Vagina (tissue), 2 donors: Measurements from ENCODE around the gene UCMA. TPM values are rescaled to one million over a fixed set of nuclear protein-coding genes. Genes with fewer than 3 reads are reported as not detected.

Source experiments
- DNase-seq, 2 donors: peaks; one replicate each; pipeline ENCODE4 v3.0.0-alpha.2; 2017; ENCODE audit errors: extremely low spot score in 2 of 2
- H3K27ac ChIP-seq: fragments of 200-600 bp; sonication (generic); one replicate; pipeline ENCODE4 v1.5.1; 2019
- H3K27me3 ChIP-seq: fragments of 200-600 bp; sonication (generic); one replicate; pipeline ENCODE4 v1.5.1; 2019
- H3K36me3 ChIP-seq, 2 donors: fragments of 200-600 bp; sonication (generic); one replicate each; pipeline ENCODE4 v1.5.1; 2017 to 2019
- H3K4me1 ChIP-seq: fragments of 200-600 bp; sonication (generic); one replicate; pipeline ENCODE4 v1.5.1; 2019
- H3K4me3 ChIP-seq, 2 donors: fragments of 200-600 bp; sonication (generic); 1 replicate in 1 of 2; 2 replicates in 1 of 2; pipeline ENCODE4 v1.5.1; 2016 to 2019
- H3K9me3 ChIP-seq: fragments of 200-600 bp; sonication (generic); one replicate; pipeline ENCODE4 v1.5.1; 2019
- POLR2A ChIP-seq, 2 donors: fragments of 450-650 bp; IDR thresholded peaks; one replicate each; pipeline ENCODE4 v1.6.1; 2017; ENCODE audit warnings: antibody characterized with exemption in 2 of 2, mild to moderate bottlenecking in 2 of 2, moderate library complexity in 2 of 2
- POLR2AphosphoS5 ChIP-seq, 2 donors: sonication (generic); formaldehyde crosslinking; IDR thresholded peaks; one replicate each; pipeline ENCODE4 v1.9.0; 2017; ENCODE audit warnings: antibody characterized with exemption in 2 of 2, mild to moderate bottlenecking in 2 of 2, low read depth in 1 of 2; ENCODE audit not compliant: insufficient read depth in 1 of 2
- intact Hi-C: fragments of 100-400 bp; cut with DNase I; formaldehyde crosslinking; loops from one replicate; pipeline ENCODE4 v1.15.1; 2023
- small RNA-seq: library from RNA; depleted of rRNA; stranded (forward); fragments of <200 nt; gene quantifications from one replicate; pipeline ENCODE3, GENCODE V24; 2016
- total RNA-seq: library from RNA; depleted of rRNA; stranded (reverse); fragments of >200 nt; gene quantifications from one replicate; pipeline ENCODE4 v1.2.3, GENCODE V29; 2016
- TF ChIP-seq, protein P1 (sequence below), 3 experiments: fragments of 450-650 bp in 2 of 3; fragments of 200-600 bp in 1 of 3; sonication (generic) in 1 of 3; IDR thresholded peaks; one replicate each; pipeline ENCODE4 v1.5.1; 2017 to 2019; ENCODE audit warnings: antibody characterized with exemption in 3 of 3, mild to moderate bottlenecking in 2 of 3, moderate library complexity in 2 of 3

UCMA gene
- total RNA-seq, 1 donor from 2014 or later = not detected

DNA sequence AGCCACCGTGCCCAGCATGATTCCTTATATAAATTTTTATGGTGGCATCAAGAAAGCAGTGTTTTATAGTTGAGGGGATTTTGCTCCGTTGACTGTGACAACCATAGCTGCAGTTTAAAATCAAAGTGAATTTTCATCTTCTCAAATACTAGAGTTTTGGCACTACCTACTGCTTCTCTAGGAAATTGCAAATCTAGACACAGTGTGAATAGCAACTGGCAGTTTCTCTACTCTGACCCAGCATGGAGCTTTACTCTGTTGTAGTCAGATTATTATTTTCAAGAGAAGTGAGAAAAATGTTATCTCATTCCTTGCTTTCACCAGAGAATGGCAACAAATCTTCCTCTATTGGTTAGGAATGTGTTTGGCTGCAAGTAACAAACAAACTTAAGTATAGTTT, 49.9 kb downstream of the UCMA start:
- Histone ChIP-seq H3K36me3 (no peaks in the 10 kb centered on the region), H3K9me3 (no peaks in the 10 kb centered on the region), H3K4me1 (no peaks in the 10 kb centered on the region), H3K4me3 (no peak overlapping the region), H3K27me3 (no peaks in the 10 kb centered on the region), H3K27ac (no peak overlapping the region)
- intact Hi-C loops = no loop called here
- DNase-seq = no peak
- TF ChIP-seq, protein P1, sequence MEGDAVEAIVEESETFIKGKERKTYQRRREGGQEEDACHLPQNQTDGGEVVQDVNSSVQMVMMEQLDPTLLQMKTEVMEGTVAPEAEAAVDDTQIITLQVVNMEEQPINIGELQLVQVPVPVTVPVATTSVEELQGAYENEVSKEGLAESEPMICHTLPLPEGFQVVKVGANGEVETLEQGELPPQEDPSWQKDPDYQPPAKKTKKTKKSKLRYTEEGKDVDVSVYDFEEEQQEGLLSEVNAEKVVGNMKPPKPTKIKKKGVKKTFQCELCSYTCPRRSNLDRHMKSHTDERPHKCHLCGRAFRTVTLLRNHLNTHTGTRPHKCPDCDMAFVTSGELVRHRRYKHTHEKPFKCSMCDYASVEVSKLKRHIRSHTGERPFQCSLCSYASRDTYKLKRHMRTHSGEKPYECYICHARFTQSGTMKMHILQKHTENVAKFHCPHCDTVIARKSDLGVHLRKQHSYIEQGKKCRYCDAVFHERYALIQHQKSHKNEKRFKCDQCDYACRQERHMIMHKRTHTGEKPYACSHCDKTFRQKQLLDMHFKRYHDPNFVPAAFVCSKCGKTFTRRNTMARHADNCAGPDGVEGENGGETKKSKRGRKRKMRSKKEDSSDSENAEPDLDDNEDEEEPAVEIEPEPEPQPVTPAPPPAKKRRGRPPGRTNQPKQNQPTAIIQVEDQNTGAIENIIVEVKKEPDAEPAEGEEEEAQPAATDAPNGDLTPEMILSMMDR (IDR thresholded peaks at IDR 0.05) = no peak

- no peaks in the 10 kb centered on the region for H3K27me3 ChIP-seq
- no peaks in the 10 kb centered on the region for H3K36me3 ChIP-seq
- TF ChIP-seq, protein P1 (IDR thresholded peaks at IDR 0.05) = no peak
- TF ChIP-seq POLR2AphosphoS5 (IDR thresholded peaks at IDR 0.05; ENCODE audit: insufficient read depth in 1 of 2, low read depth in 1 of 2) (no peak), POLR2A (IDR thresholded peaks at IDR 0.05) (no peak)
- no peak overlapping the region for H3K27ac ChIP-seq
- no peaks in the 10 kb centered on the region for H3K4me1 ChIP-seq
- no peak overlapping the region for H3K4me3 ChIP-seq
- DNase-seq = no peak
- no peaks in the 10 kb centered on the region for H3K9me3 ChIP-seq
- intact Hi-C loops = no loop called here
Observed at GRCh38 chr10:13183625-13184024, 50.5 kb downstream of the UCMA start.

- intact Hi-C loops = no loop called here
- TF ChIP-seq POLR2A (IDR thresholded peaks at IDR 0.05) (no peak), POLR2AphosphoS5 (IDR thresholded peaks at IDR 0.05; ENCODE audit: insufficient read depth in 1 of 2, low read depth in 1 of 2) (no peak)
- TF ChIP-seq, protein P1 (IDR thresholded peaks at IDR 0.05) = no peak
- Histone ChIP-seq H3K27ac (no peak overlapping the region), H3K9me3 (no peaks in the 10 kb centered on the region), H3K4me1 (no peaks in the 10 kb centered on the region), H3K36me3 (no peaks in the 10 kb centered on the region), H3K4me3 (no peak overlapping the region), H3K27me3 (no peaks in the 10 kb centered on the region)
- no peak for DNase-seq
Observed at GRCh38 chr10:13182424-13182823, 51.8 kb downstream of the UCMA start.

DNA sequence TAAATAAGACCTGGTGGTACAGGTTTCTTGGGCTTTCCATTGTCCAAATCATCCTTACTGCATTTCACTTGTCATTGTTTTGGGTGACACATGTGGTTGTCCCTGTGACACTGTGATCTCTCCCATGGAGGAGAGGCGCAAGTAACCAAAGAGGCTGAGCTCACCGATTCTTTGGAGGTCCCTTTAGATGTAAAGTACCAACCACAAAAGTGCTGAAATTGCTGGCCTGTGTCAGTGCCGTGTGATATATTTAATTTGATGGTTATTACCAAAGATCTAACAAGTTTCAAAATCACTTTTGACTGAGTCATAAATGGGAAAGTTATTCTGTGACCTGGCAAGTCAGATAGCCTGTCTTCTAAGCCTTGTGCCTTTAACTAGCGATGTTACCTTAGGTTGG, 53.4 kb downstream of the UCMA start:
- intact Hi-C loops = no loop called here
- TF ChIP-seq POLR2A (IDR thresholded peaks at IDR 0.05) (no peak), POLR2AphosphoS5 (IDR thresholded peaks at IDR 0.05; ENCODE audit: insufficient read depth in 1 of 2, low read depth in 1 of 2) (no peak)
- TF ChIP-seq, protein P1 (IDR thresholded peaks at IDR 0.05) = no peak
- Histone ChIP-seq H3K27ac (no peak overlapping the region), H3K36me3 (no peaks in the 10 kb centered on the region), H3K27me3 (no peaks in the 10 kb centered on the region), H3K4me3 (no peak overlapping the region), H3K9me3 (no peaks in the 10 kb centered on the region), H3K4me1 (no peaks in the 10 kb centered on the region)
- DNase-seq = no peak

GRCh38 chr10:13173616-13174015, 60.6 kb downstream of the UCMA start:
- Histone ChIP-seq H3K9me3 (no peaks in the 10 kb centered on the region), H3K36me3 (no peaks in the 10 kb centered on the region), H3K4me1 (no peaks in the 10 kb centered on the region), H3K4me3 (no peak overlapping the region), H3K27ac (no peak overlapping the region), H3K27me3 (no peaks in the 10 kb centered on the region)
- DNase-seq = no peak
- TF ChIP-seq POLR2AphosphoS5 (IDR thresholded peaks at IDR 0.05; ENCODE audit: insufficient read depth in 1 of 2, low read depth in 1 of 2) (no peak), POLR2A (IDR thresholded peaks at IDR 0.05) (no peak)
- TF ChIP-seq, protein P1 (IDR thresholded peaks at IDR 0.05) = no peak
- intact Hi-C loops = no loop called here

Small RNA genes within 50 kb of the gene (small RNA-seq; reads per million reads assigned to genes)
- gene RNU6-6P = not detected

Other genes starting within 250 kb of the UCMA start
- gene CCDC3, start 232.7 kb downstream of the UCMA start, total RNA-seq = 12.8 TPM
- gene OPTN, start 134.2 kb downstream of the UCMA start, total RNA-seq = 44.7 TPM
- 0.98 TPM for gene MCM10, start 72.8 kb downstream of the UCMA start, total RNA-seq
- 15.2 TPM for gene PHYH, start 65.7 kb upstream of the UCMA start, total RNA-seq
- gene SEPHS1, start 113.9 kb upstream of the UCMA start, total RNA-seq = 26.8 TPM